VCaP (cell line): ENCODE results near the gene MTCL3.
A peak's percentile ranks its signal among the peaks of the same experiment; 100 is the strongest.

ENCODE experiments used
- H3K27ac ChIP-seq: fragments of 450-650 bp; 2 replicates; pipeline ENCODE4 v1.5.1; 2017
- TF ChIP-seq, protein P1 (sequence below): fragments of 450-650 bp; conservative IDR thresholded peaks from 2 replicates; pipeline ENCODE4 v1.5.1; 2017; ENCODE audit warnings: mild to moderate bottlenecking, moderate library complexity

MTCL3 gene

DNA sequence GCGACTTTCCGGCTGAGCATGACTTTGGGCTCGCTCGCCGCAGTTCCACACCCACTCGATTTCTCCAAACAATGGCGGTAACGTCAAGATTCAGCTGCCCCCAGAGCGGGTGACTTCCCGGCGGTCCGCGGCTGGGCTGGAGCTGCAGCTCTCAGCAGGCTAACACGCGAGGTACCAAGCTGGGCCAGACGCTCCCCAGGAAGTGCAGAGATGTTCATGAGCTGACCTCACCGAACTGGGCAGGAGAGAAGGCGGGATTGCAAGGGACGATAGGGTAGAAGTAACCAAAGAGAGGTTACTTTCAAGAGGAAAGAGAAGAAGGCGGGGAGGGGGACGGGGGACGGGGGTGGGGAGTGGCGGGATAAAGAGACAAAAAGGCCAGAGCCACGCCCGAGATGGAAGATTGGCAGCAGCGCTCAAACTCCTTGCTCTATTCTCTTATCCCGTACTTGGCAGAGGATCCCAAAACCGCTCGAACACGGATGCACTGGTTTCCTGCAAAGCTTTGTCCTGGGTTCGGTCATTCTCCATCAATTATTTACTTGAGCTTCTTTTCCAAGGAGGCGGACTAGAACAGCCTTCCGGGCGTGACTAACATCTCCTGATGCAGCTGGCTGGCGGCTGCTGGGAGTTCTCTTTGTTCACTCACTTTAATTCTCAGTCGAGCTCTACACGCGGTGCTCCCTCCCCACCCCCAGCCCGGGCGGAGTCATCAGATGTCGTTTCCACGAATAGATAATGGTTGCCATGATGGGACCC is at the start of gene MTCL3:
TSS of gene MTCL3 (minus strand) at position 626 of the 759 bp plus-strand sequence.
- H3K27ac ChIP-seq: peak within 1 kb of the TSS; percentile 98
- TF ChIP-seq, protein P1, sequence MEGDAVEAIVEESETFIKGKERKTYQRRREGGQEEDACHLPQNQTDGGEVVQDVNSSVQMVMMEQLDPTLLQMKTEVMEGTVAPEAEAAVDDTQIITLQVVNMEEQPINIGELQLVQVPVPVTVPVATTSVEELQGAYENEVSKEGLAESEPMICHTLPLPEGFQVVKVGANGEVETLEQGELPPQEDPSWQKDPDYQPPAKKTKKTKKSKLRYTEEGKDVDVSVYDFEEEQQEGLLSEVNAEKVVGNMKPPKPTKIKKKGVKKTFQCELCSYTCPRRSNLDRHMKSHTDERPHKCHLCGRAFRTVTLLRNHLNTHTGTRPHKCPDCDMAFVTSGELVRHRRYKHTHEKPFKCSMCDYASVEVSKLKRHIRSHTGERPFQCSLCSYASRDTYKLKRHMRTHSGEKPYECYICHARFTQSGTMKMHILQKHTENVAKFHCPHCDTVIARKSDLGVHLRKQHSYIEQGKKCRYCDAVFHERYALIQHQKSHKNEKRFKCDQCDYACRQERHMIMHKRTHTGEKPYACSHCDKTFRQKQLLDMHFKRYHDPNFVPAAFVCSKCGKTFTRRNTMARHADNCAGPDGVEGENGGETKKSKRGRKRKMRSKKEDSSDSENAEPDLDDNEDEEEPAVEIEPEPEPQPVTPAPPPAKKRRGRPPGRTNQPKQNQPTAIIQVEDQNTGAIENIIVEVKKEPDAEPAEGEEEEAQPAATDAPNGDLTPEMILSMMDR: no peak

DNA sequence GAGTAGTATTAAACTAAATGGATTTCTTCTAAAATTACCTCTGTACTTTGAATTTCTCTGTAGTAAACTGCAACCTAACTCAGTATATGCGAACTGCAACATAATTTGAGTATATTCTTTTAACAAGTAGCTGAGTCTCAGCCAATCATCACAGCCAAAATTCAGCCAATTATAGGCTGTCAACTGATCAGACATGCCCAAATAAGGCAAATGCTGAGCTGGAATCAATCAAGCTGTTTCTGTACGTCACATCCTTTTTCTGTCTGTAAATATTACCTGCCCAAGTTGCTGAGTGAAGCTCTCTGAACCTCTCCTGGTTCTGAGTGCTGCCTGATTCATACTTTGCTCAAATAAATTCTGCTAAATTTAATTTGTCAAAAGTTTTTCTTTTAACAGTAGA is 48.3 kb upstream of the MTCL3 start:
- H3K27ac ChIP-seq: no peak overlapping the region
- TF ChIP-seq, protein P1: no peak

DNA sequence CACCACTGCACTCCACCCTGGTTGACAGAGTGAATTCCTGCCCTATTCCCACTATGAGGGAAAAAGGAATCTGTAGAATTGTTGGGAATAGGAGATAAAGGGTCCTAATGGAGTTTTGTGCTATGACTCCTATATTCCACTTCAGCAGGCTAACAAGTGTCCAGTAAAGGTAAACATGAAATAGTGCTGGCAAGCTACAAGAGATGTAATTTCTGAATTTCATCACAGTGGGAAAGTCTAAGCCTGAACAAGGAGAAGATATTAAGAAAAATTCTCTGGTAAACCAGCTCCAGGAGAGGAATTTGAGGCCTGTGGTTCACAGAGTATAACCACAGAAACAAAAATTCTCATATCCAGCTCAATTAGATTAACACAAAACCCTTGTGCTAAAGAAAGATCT is 47.5 kb upstream of the MTCL3 start:
- H3K27ac ChIP-seq: no peak overlapping the region

DNA sequence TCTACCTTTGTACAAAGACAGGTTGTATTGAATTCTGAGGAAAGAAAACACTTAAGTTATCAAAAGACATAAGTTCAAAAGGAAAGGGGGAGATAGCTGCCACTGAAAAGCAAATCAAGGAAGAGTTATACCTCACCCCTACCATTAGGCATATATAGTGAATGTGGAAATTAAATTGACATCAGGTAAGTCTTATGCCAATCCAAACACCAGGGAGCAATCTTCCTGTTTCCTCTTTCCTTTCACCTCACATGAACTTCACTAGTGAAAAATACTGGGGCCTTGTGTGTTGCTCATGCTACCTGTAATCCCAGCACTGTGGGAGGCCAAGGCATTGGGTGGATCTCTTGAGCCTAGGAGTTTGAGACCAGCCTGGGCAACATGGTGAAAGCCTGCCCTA is 47.0 kb upstream of the MTCL3 start:
- no peak overlapping the region for H3K27ac ChIP-seq
- TF ChIP-seq, protein P1: no peak

More for the DNA sequence above, 47.5 kb upstream of the MTCL3 start:
- TF ChIP-seq, protein P1: no peak

DNA sequence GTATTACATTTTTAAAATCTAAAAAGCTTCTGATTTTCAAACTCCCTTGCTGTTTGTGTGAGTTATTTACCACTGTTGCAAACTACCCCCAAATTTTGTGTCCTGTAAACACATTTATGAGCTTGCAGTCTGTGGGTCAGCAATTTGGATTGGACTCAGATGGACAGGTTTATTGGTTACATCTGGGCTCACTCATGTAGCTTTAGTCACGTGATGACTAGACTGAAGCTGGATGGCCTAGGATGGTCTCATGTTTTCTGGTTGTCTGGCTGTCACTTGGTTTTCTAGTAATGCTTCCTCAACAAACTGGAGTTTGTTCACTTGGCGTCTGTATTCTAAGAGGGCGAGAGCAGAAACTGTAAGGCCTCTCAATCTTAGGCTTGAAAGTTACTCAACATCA is 45.6 kb upstream of the MTCL3 start:
- TF ChIP-seq, protein P1: no peak
- H3K27ac ChIP-seq: no peak overlapping the region

DNA sequence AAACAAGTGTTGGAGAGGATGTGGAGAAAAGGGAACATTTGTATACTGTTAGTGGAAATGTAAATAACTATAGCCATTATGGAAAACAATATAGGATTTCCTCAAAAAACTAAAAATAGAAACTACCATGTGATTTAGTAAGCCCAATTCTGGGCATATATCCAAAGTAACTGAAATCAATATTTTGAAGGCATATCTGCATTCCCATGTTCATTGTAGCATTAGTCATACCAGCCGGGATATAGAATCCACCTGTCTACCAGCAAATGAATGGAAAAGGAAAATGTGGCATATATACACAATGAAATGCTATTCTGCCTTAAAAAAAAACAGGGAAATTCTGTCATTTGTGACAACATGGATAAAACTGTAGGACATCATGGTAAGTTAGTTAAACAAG is 42.5 kb upstream of the MTCL3 start:
- TF ChIP-seq, protein P1: no peak
- no peak overlapping the region for H3K27ac ChIP-seq

DNA sequence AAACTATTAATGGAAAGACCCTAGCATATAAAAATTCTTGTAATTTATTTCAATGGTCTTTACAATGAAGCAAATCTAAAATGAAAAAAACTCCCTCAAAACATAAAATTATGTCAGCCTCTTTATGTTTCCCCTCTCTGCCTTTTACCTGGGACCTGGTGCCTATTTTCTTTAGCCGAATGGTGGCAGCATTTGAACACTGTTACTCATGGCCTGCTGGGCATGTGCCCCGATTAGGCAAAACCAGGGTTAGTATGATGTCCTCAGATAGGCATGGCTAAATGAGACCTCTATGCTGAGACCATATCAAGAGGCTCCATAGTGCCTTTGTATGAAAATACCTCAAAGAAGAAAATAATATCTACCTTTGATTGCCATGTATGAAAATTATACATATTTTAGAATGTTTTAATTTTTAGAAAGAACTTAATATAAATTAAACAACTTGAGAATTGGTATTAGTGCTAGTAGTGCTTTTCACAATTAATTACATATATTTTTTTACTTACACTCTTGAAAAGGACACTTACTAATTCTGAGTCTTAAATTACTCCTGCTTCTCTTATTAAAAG is 35.4 kb upstream of the MTCL3 start:
- no peak overlapping the region for H3K27ac ChIP-seq
- TF ChIP-seq, protein P1: peak; percentile 83
